ENCODE data around the gene JPH3. TPM values are rescaled to one million over a fixed set of nuclear protein-coding genes. Genes with fewer than 3 reads are reported as not detected.

JPH3 gene
- total RNA-seq (2022; extraction: Qiagen RNA extraction; ENCODE audit: low read depth): 1.4 to 2.6 TPM (median 2.1 TPM) in 5 replicates

GRCh38 chr16:87602001-87602775 is at the start of gene JPH3:
TSS of gene JPH3 (plus strand) at chr16:87602508. CDS start at chr16:87603147, 639 bp downstream.

Other genes starting within 250 kb of the JPH3 start
- gene FBXO31, start 218.7 kb upstream of the JPH3 start, total RNA-seq (2022; extraction: Qiagen RNA extraction; ENCODE audit: low read depth): 18.9 to 24.9 TPM (median 21.6 TPM) in 5 replicates
- gene MAP1LC3B, start 210.2 kb upstream of the JPH3 start, total RNA-seq (2022; extraction: Qiagen RNA extraction; ENCODE audit: low read depth): 76.4 to 113 TPM (median 81.0 TPM) in 5 replicates
- 5.9 to 9.7 TPM (median 9.5 TPM) in 5 replicates for gene ZCCHC14, start 109.5 kb upstream of the JPH3 start, total RNA-seq (2022; extraction: Qiagen RNA extraction; ENCODE audit: low read depth)
- gene KLHDC4, start 163.5 kb downstream of the JPH3 start, total RNA-seq (2022; extraction: Qiagen RNA extraction; ENCODE audit: low read depth): 33.8 to 44.1 TPM (median 39.2 TPM) in 5 replicates